ENCODE data around the gene NUSAP1. TPM values are rescaled to one million over a fixed set of nuclear protein-coding genes. Genes with fewer than 3 reads are reported as not detected.

Gene NUSAP1
- total and polyA plus RNA-seq, 5 donors from 2014 or later: 9.9 to 30.8 (median 18.0) TPM

DNA sequence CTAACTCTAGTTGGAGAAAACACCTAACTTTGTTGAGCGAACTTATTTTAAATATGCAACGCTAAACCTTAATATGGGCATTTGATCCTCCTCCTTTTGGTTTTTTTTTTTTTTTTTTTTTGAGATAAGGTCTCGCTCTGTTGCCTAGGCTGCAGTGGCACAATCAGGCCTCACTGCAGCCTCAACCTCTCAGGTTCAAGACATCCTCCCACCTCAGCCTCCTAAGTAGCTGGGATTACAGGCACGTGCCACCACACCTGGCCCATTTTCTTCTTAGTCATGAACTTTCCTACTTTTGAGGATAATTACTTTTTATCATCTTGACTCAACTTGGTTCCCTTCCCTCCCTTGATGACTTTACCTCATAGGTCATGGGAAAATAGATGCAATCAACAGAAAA lies 3.9 kb downstream of the NUSAP1 start:
- no peaks in the 10 kb centered on the region for H3K36me3 Mint-ChIP-seq

DNA sequence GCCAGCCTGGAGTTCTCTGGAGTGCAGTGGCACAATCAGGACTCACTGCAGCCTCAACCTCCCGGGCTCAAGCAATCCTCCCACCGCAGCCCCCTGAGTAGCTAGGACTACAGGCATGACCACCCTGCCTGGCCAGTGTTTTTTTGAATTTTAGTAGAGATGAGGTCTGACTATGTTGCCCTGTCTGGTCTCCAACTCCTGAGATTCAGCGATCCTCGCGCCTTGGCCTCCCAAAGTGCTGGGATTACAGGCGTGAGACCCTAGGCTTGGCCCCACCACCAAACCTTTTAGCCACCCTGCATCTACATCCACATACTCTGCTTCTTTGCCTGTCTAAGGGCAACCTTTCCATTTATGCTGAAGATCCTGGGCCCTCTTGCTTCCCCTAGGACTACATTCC lies 4.4 kb downstream of the NUSAP1 start:
- H3K27ac ChIP-seq (ENCODE audit: insufficient read depth, low read length, poor library complexity, severe bottlenecking): peak overlapping the region; percentile 42
- no peak for DNase-seq
- Mint-ChIP-seq H3K27ac (peak overlapping the region in 2 of 3 donors; percentile 45 to 64), H3K27me3 (no peaks in the 10 kb centered on the region), H3K36me3 (no peaks in the 10 kb centered on the region), H3K4me1 (peaks cover 18 to 55% (median 34%) of the 10 kb centered on the region in 4 donors), H3K4me3 (peak overlapping the region in 3 of 4 donors; percentile 54 to 64 (median 55)), H3K9me3 (peaks cover 0 to 3% (median 0%) of the 10 kb centered on the region in 7 donors)
- H3K4me1 ChIP-seq (ENCODE audit: control insufficient read depth, insufficient read depth, low read length, poor library complexity, severe bottlenecking): peaks cover 22% of the 10 kb centered on the region
- no peak for ATAC-seq (ENCODE audit: low read depth in 2 of 2)
- no peaks in the 10 kb centered on the region for H3K9me3 ChIP-seq (ENCODE audit: control insufficient read depth in 2 of 2, low read length in 2 of 2)
- H3K4me3 ChIP-seq (ENCODE audit: low read depth, low read length): peak overlapping the region; percentile 4
- H3K27me3 ChIP-seq (ENCODE audit: control insufficient read depth, insufficient read depth, low read length): no peaks in the 10 kb centered on the region
- H3K36me3 ChIP-seq (ENCODE audit: control insufficient read depth, insufficient read depth, low read length): no peaks in the 10 kb centered on the region

More for the DNA sequence above, 3.9 kb downstream of the NUSAP1 start:
- H3K36me3 ChIP-seq (ENCODE audit: control insufficient read depth, insufficient read depth, low read length): no peaks in the 10 kb centered on the region
- peak overlapping the region; percentile 42 for H3K27ac ChIP-seq (ENCODE audit: insufficient read depth, low read length, poor library complexity, severe bottlenecking)
- Mint-ChIP-seq H3K9me3 (peaks cover 0 to 3% (median 0%) of the 10 kb centered on the region in 7 donors), H3K4me1 (peaks cover 18 to 57% (median 33%) of the 10 kb centered on the region in 4 donors), H3K27me3 (no peaks in the 10 kb centered on the region), H3K4me3 (peak overlapping the region in 3 of 4 donors; percentile 23 to 54 (median 42)), H3K27ac (peak overlapping the region; percentile 34 to 86 (median 64))
- H3K4me1 ChIP-seq (ENCODE audit: control insufficient read depth, insufficient read depth, low read length, poor library complexity, severe bottlenecking): peaks cover 26% of the 10 kb centered on the region
- H3K27me3 ChIP-seq (ENCODE audit: control insufficient read depth, insufficient read depth, low read length): no peaks in the 10 kb centered on the region
- DNase-seq (peak in 1 of 3 donors; percentile 35), ATAC-seq (ENCODE audit: low read depth in 2 of 2) (no peak)
- peak overlapping the region; percentile 40 for H3K4me3 ChIP-seq (ENCODE audit: low read depth, low read length)
- no peaks in the 10 kb centered on the region for H3K9me3 ChIP-seq (ENCODE audit: control insufficient read depth in 2 of 2, low read length in 2 of 2)

DNA sequence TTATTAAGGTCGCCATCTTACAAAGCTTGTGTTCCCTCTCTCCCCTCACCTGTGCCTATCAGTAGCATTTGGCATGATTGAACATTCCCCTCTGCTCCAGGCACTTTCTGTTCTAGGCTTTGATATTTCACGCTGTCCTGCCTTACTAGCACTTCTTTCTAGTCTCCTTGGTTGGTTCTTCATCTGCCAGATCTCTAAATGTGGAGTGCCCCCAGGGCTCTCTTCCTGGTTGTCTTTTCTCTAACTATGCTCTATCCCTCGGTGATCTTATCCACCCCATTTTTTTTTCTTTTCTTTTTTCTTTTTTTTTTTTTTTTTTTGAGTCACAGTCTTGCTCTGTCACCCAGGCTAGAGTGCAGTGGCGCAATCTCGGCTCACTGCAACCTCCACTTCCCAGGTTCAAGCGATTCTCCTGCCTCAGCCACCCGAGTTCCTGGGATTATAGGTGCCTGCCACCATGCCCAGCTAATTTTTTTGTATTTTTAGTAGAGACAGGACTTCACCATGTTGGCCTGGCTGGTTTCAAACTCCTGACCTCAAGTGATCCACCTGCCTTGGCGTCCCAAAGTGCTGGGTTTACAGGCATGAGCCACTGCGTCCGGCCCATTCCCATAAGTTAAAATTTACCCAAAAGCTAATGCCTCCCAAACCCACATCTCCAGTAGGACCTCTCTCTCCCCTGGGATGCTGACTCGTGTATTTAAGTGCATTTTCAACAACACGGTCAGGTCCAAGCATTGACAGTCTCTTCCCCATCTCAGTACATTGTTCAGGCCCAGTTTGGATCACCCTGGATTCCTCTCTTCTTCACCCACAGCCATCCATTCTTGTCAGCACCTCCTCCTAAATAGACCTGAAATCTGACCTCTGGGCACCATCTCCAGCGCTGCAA lies 5.2 kb downstream of the NUSAP1 start:
- Histone ChIP-seq H3K27me3 (ENCODE audit: control insufficient read depth, insufficient read depth, low read length) (no peaks in the 10 kb centered on the region), H3K27ac (ENCODE audit: insufficient read depth, low read length, poor library complexity, severe bottlenecking) (no peak overlapping the region), H3K36me3 (ENCODE audit: control insufficient read depth, insufficient read depth, low read length) (no peaks in the 10 kb centered on the region), H3K4me1 (ENCODE audit: control insufficient read depth, insufficient read depth, low read length, poor library complexity, severe bottlenecking) (peaks cover 22% of the 10 kb centered on the region), H3K4me3 (ENCODE audit: low read depth, low read length) (peak overlapping the region; percentile 4), H3K9me3 (ENCODE audit: control insufficient read depth in 2 of 2, low read length in 2 of 2) (no peaks in the 10 kb centered on the region)
- H3K4me3 Mint-ChIP-seq: peak overlapping the region in 3 of 4 donors; percentile 54 to 64 (median 55)
- H3K27me3 Mint-ChIP-seq: no peaks in the 10 kb centered on the region
- H3K9me3 Mint-ChIP-seq: peaks cover 0 to 3% (median 0%) of the 10 kb centered on the region in 7 donors
- ATAC-seq (ENCODE audit: low read depth in 2 of 2) (no peak), DNase-seq (no peak)
- H3K27ac Mint-ChIP-seq: peak overlapping the region; percentile 77 to 88 (median 84)
- H3K4me1 Mint-ChIP-seq: peaks cover 10 to 53% (median 32%) of the 10 kb centered on the region in 4 donors
- no peaks in the 10 kb centered on the region for H3K36me3 Mint-ChIP-seq

- Mint-ChIP-seq H3K4me1 (peaks cover 10 to 41% (median 22%) of the 10 kb centered on the region in 4 donors), H3K36me3 (no peaks in the 10 kb centered on the region), H3K27me3 (no peaks in the 10 kb centered on the region), H3K4me3 (peak overlapping the region in 1 of 4 donors; percentile 8), H3K27ac (peak overlapping the region in 2 of 3 donors; percentile 78 to 87), H3K9me3 (peaks cover 0 to 3% (median 0%) of the 10 kb centered on the region in 7 donors)
- Histone ChIP-seq H3K4me3 (ENCODE audit: low read depth, low read length) (no peak overlapping the region), H3K4me1 (ENCODE audit: control insufficient read depth, insufficient read depth, low read length, poor library complexity, severe bottlenecking) (peaks cover 8% of the 10 kb centered on the region), H3K27ac (ENCODE audit: insufficient read depth, low read length, poor library complexity, severe bottlenecking) (no peak overlapping the region), H3K36me3 (ENCODE audit: control insufficient read depth, insufficient read depth, low read length) (no peaks in the 10 kb centered on the region), H3K27me3 (ENCODE audit: control insufficient read depth, insufficient read depth, low read length) (no peaks in the 10 kb centered on the region), H3K9me3 (ENCODE audit: control insufficient read depth in 2 of 2, low read length in 2 of 2) (no peaks in the 10 kb centered on the region)
- ATAC-seq (ENCODE audit: low read depth in 2 of 2) (no peak), DNase-seq (no peak)
These were observed 7.6 kb downstream of the NUSAP1 start for GRCh38 chr15:41340189-41340695.

DNA sequence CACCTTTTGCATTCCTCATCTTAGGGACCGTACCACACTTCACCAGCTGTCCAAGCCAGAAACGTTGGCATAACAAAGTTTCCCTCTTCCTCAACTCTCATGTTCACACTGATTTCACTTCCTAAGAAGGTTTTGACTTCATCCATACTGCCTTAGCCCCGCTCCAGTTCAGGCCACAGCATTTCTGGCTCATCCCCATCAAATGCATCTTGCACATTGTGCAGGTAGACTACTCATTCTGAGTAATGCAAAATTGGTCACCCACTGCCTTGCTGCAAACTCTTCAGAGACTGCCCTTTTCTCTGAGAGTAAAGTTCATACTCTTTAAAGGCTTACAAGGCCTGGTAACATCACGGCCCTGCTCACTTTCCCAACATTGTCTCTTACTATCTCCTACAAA lies 8.8 kb downstream of the NUSAP1 start:
- H3K9me3 Mint-ChIP-seq: peaks cover 0 to 3% (median 0%) of the 10 kb centered on the region in 7 donors
- Histone ChIP-seq H3K4me3 (ENCODE audit: low read depth, low read length) (no peak overlapping the region), H3K4me1 (ENCODE audit: control insufficient read depth, insufficient read depth, low read length, poor library complexity, severe bottlenecking) (no peaks in the 10 kb centered on the region), H3K36me3 (ENCODE audit: control insufficient read depth, insufficient read depth, low read length) (no peaks in the 10 kb centered on the region), H3K27ac (ENCODE audit: insufficient read depth, low read length, poor library complexity, severe bottlenecking) (no peak overlapping the region), H3K27me3 (ENCODE audit: control insufficient read depth, insufficient read depth, low read length) (no peaks in the 10 kb centered on the region), H3K9me3 (ENCODE audit: control insufficient read depth in 2 of 2, low read length in 2 of 2) (no peaks in the 10 kb centered on the region)
- peak overlapping the region; percentile 7 to 76 (median 23) for H3K27ac Mint-ChIP-seq
- peak overlapping the region in 1 of 4 donors; percentile 34 for H3K4me3 Mint-ChIP-seq
- peaks cover 6 to 37% (median 18%) of the 10 kb centered on the region in 4 donors for H3K4me1 Mint-ChIP-seq
- H3K27me3 Mint-ChIP-seq: no peaks in the 10 kb centered on the region
- no peak for ATAC-seq (ENCODE audit: low read depth in 2 of 2)
- no peak for DNase-seq
- peaks cover 4% of the 10 kb centered on the region for H3K36me3 Mint-ChIP-seq

- H3K27me3 Mint-ChIP-seq: no peaks in the 10 kb centered on the region
- H3K27ac Mint-ChIP-seq: no peak overlapping the region
- Histone ChIP-seq H3K36me3 (ENCODE audit: control insufficient read depth, insufficient read depth, low read length) (peaks cover 7% of the 10 kb centered on the region), H3K27ac (ENCODE audit: insufficient read depth, low read length, poor library complexity, severe bottlenecking) (no peak overlapping the region), H3K9me3 (ENCODE audit: control insufficient read depth in 2 of 2, low read length in 2 of 2) (no peaks in the 10 kb centered on the region), H3K27me3 (ENCODE audit: control insufficient read depth, insufficient read depth, low read length) (no peaks in the 10 kb centered on the region), H3K4me1 (ENCODE audit: control insufficient read depth, insufficient read depth, low read length, poor library complexity, severe bottlenecking) (no peaks in the 10 kb centered on the region), H3K4me3 (ENCODE audit: low read depth, low read length) (no peak overlapping the region)
- peaks cover 12% of the 10 kb centered on the region for H3K36me3 Mint-ChIP-seq
- H3K4me1 Mint-ChIP-seq: peaks cover 0 to 7% (median 2%) of the 10 kb centered on the region in 4 donors
- ATAC-seq (ENCODE audit: low read depth in 2 of 2): no peak
- no peak overlapping the region for H3K4me3 Mint-ChIP-seq
- no peak for DNase-seq
- no peaks in the 10 kb centered on the region for H3K9me3 Mint-ChIP-seq
These were observed 14.6 kb downstream of the NUSAP1 start for GRCh38 chr15:41347236-41347635.

- ATAC-seq (ENCODE audit: low read depth in 2 of 2) (no peak), DNase-seq (no peak)
- H3K4me3 Mint-ChIP-seq: no peak overlapping the region
- no peaks in the 10 kb centered on the region for H3K27me3 Mint-ChIP-seq
- peaks cover 12% of the 10 kb centered on the region for H3K36me3 Mint-ChIP-seq
- no peaks in the 10 kb centered on the region for H3K9me3 ChIP-seq (ENCODE audit: control insufficient read depth in 2 of 2, low read length in 2 of 2)
- peaks cover 0 to 5% (median 0%) of the 10 kb centered on the region in 4 donors for H3K4me1 Mint-ChIP-seq
- peak overlapping the region in 1 of 3 donors; percentile 17 for H3K27ac Mint-ChIP-seq
- peaks cover 7% of the 10 kb centered on the region for H3K36me3 ChIP-seq (ENCODE audit: control insufficient read depth, insufficient read depth, low read length)
- H3K4me3 ChIP-seq (ENCODE audit: low read depth, low read length): no peak overlapping the region
- H3K27ac ChIP-seq (ENCODE audit: insufficient read depth, low read length, poor library complexity, severe bottlenecking): no peak overlapping the region
- H3K9me3 Mint-ChIP-seq: no peaks in the 10 kb centered on the region
- H3K4me1 ChIP-seq (ENCODE audit: control insufficient read depth, insufficient read depth, low read length, poor library complexity, severe bottlenecking): no peaks in the 10 kb centered on the region
- H3K27me3 ChIP-seq (ENCODE audit: control insufficient read depth, insufficient read depth, low read length): no peaks in the 10 kb centered on the region
These were observed 17.5 kb downstream of the NUSAP1 start for GRCh38 chr15:41350057-41350717.
